T-helper 1 cell treated with Interleukin-12 subunit alpha and Interleukin-12 subunit beta and Interleukin-4 antibody, amounts not matched to agents 30 μg/mL and 1 μg/mL, for 36 hours (primary cell): Measurements from ENCODE around the gene SHMT1.
A peak's percentile ranks its signal among the peaks of the same experiment; 100 is the strongest.
"Not testable (repeated sequence)": the region's sequence is repeated elsewhere in the genome, so short reads cannot be mapped to it uniquely, and the experiment has no call there.

Experiments
- H3K27ac Mint-ChIP-seq: one replicate; pipeline ENCODE4 v1.8.0; 2021; ENCODE audit warnings: mild to moderate bottlenecking, mixed read lengths
- H3K27me3 Mint-ChIP-seq: one replicate; pipeline ENCODE4 v1.8.0; 2021; ENCODE audit warnings: low read depth, mixed read lengths
- H3K36me3 Mint-ChIP-seq: one replicate; pipeline ENCODE4 v1.8.0; 2021; ENCODE audit warnings: low read depth, mixed read lengths
- H3K4me1 Mint-ChIP-seq: one replicate; pipeline ENCODE4 v1.8.0; 2021; ENCODE audit warnings: low read depth, mixed read lengths
- H3K4me3 Mint-ChIP-seq: one replicate; pipeline ENCODE4 v1.8.0; 2021; ENCODE audit warnings: mild to moderate bottlenecking, moderate library complexity, mixed read lengths
- H3K9me3 Mint-ChIP-seq: one replicate; pipeline ENCODE4 v1.8.0; 2021; ENCODE audit warnings: mixed read lengths

SHMT1 gene

GRCh38 chr17:18362698-18363100, 651 bp downstream of the SHMT1 start:
- peak overlapping the region; percentile 94 for H3K4me3 Mint-ChIP-seq
- no peaks in the 10 kb centered on the region for H3K27me3 Mint-ChIP-seq
- H3K4me1 Mint-ChIP-seq = peaks cover 12% of the 10 kb centered on the region
- no peaks in the 10 kb centered on the region for H3K9me3 Mint-ChIP-seq
- H3K36me3 Mint-ChIP-seq = peaks cover 2% of the 10 kb centered on the region
- H3K27ac Mint-ChIP-seq = peak overlapping the region; percentile 26

GRCh38 chr17:18361837-18362697, 1.3 kb downstream of the SHMT1 start:
- Mint-ChIP-seq H3K27ac (peak overlapping the region; percentile 31), H3K36me3 (peaks cover 2% of the 10 kb centered on the region), H3K4me3 (peak overlapping the region; percentile 94), H3K9me3 (no peaks in the 10 kb centered on the region), H3K4me1 (peaks cover 12% of the 10 kb centered on the region), H3K27me3 (no peaks in the 10 kb centered on the region)

DNA sequence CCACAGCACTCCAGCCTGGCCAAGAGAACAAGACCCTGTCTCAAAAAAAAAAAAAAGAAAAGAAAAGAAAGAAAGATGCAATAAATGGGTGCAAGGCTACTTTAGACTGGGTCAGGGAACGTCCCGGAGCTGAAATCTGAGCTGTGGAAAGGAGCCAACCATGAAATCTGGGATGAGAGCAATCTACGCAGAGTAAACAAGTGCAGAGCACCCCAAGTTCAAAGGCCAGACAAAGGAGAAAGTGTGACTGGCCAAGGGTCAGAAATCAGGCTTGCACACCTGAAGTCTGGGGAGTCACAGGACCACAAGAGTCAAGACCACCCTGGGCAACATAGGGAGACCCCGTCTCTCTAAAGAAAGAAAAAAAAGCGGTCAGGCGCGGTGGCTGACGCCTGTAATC, 2.8 kb downstream of the SHMT1 start:
- Mint-ChIP-seq H3K4me3 (peak overlapping the region; percentile 3), H3K4me1 (peaks cover 12% of the 10 kb centered on the region), H3K9me3 (no peaks in the 10 kb centered on the region), H3K27me3 (no peaks in the 10 kb centered on the region), H3K27ac (no peak overlapping the region), H3K36me3 (peaks cover 3% of the 10 kb centered on the region)

DNA sequence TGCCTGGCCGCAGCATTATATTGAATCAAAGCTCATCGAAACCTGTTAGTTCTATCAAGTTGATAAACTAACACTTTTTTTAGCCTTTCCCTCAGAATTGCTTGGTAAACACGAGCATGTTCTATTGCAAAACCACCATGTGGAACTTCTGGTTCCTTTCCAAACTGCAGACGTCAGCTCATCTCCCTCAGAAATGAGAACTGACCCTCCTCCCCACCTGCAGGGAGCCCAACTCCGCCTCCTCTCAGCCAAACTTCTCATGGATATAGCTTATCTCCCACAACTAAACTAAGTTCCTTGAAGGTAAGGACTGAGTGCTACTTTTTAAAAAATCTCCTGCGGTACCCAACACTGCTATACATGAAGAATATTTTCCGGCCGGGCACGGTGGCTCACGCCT, 6.7 kb downstream of the SHMT1 start:
- H3K36me3 Mint-ChIP-seq = peaks cover 12% of the 10 kb centered on the region
- H3K27me3 Mint-ChIP-seq = no peaks in the 10 kb centered on the region
- H3K27ac Mint-ChIP-seq = no peak overlapping the region
- H3K4me1 Mint-ChIP-seq = no peaks in the 10 kb centered on the region
- H3K9me3 Mint-ChIP-seq = no peaks in the 10 kb centered on the region
- H3K4me3 Mint-ChIP-seq = no peak overlapping the region

GRCh38 chr17:18353541-18353940, 9.8 kb downstream of the SHMT1 start:
- Mint-ChIP-seq H3K27ac (no peak overlapping the region), H3K9me3 (no peaks in the 10 kb centered on the region)

DNA sequence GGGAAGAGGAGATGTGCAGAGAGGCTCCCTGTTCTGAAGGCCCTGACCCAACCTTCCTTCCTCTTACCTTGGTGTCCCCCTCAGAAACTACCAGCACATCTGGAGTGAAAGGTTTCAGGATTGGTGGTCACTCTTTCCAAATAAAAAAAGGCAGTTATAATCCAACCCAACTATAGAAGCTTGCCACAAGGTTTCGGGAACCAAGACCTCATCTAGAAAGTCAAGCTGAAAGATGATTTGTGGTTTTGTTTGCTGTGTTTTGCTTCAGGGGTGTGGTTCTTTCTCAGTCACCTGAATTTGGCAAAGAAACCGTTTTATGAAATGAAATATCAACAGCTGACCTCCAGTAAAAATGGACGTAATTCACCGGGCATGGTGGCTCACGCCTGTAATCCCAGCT, 19.3 kb downstream of the SHMT1 start:
- H3K27ac Mint-ChIP-seq = no peak overlapping the region
- peaks cover 2% of the 10 kb centered on the region for H3K4me1 Mint-ChIP-seq
- peaks cover 24% of the 10 kb centered on the region for H3K36me3 Mint-ChIP-seq
- no peak overlapping the region for H3K4me3 Mint-ChIP-seq
- no peaks in the 10 kb centered on the region for H3K27me3 Mint-ChIP-seq
- H3K9me3 Mint-ChIP-seq = no peaks in the 10 kb centered on the region

More at GRCh38 chr17:18353541-18353940, 9.8 kb downstream of the SHMT1 start:
- no peaks in the 10 kb centered on the region for H3K27me3 Mint-ChIP-seq
- no peaks in the 10 kb centered on the region for H3K4me1 Mint-ChIP-seq
- no peak overlapping the region for H3K4me3 Mint-ChIP-seq
- peaks cover 10% of the 10 kb centered on the region for H3K36me3 Mint-ChIP-seq

DNA sequence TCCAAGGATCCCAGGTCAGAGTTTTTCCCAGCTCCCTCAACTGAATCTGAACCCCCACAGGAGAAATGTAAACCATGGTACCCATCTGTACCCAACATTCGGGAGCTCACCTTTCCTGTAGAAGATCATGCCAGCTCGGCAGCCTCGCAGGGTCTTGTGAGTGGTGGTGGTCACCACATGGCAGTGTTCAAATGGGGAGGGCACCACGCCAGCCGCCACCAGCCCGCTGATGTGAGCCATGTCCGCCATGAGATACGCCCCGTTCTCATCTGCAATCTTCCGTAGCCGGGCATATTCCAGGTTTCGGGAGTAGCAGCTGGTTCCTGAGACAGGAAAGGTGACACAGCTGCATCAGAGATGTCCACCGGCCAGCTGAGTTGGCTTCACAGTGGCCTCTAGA, 23.4 kb downstream of the SHMT1 start:
- no peaks in the 10 kb centered on the region for H3K9me3 Mint-ChIP-seq
- H3K36me3 Mint-ChIP-seq = peaks cover 24% of the 10 kb centered on the region
- H3K27ac Mint-ChIP-seq = no peak overlapping the region
- H3K4me3 Mint-ChIP-seq = no peak overlapping the region
- no peaks in the 10 kb centered on the region for H3K27me3 Mint-ChIP-seq
- peaks cover 2% of the 10 kb centered on the region for H3K4me1 Mint-ChIP-seq

DNA sequence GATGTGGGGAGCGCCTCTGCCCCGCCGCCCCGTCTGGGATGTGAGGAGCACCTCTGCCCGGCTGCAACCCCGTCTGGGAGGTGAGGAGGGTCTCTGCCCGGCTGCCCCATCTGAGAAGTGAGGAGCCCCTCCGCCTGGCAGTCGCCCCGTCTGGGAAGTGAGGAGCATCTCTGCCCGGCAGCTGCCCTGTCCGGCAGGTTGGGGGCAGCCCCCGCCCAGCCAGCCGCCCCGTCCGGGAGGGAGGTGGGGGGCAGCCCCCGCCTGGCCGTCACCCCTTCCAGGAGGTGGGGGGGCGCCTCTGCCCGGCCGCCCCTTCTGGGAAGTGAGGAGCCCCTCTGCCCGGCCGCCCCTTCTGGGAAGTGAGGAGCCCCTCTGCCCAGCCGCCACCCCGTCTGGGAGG, 25.2 kb downstream of the SHMT1 start:
- not testable (repeated sequence) for H3K27ac Mint-ChIP-seq, H3K4me1 Mint-ChIP-seq, H3K27me3 Mint-ChIP-seq, H3K9me3 Mint-ChIP-seq, H3K4me3 Mint-ChIP-seq
- H3K36me3 Mint-ChIP-seq = peaks cover 28% of the 10 kb centered on the region

GRCh38 chr17:18332909-18333489, 30.4 kb downstream of the SHMT1 start:
- no peaks in the 10 kb centered on the region for H3K9me3 Mint-ChIP-seq
- H3K4me1 Mint-ChIP-seq = peaks cover 8% of the 10 kb centered on the region
- peaks cover 14% of the 10 kb centered on the region for H3K36me3 Mint-ChIP-seq
- H3K4me3 Mint-ChIP-seq = no peak overlapping the region
- H3K27ac Mint-ChIP-seq = no peak overlapping the region
- no peaks in the 10 kb centered on the region for H3K27me3 Mint-ChIP-seq

DNA sequence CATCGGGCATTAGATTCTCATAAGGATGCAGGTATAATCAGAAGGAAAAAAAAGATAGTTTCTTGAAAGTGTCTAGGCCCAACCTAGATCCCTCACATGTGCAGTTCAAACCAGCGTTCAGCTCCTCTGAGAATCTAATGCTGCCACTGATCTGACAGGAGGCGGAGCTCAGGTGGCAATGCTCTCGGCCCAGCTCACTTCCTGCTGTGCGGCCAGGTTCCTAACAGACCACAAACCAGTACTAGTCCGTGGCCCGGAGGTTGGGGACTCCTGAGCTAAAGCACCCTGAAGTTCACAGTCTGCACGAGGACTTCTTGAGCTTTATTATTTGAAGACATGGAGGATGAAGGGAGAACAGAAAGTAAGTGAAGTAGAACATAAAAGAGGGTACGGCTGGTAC, 31.5 kb downstream of the SHMT1 start:
- Mint-ChIP-seq H3K36me3 (peaks cover 11% of the 10 kb centered on the region), H3K9me3 (no peaks in the 10 kb centered on the region), H3K27me3 (no peaks in the 10 kb centered on the region), H3K27ac (peak overlapping the region; percentile 83), H3K4me1 (peaks cover 8% of the 10 kb centered on the region), H3K4me3 (peak overlapping the region; percentile 59)

GRCh38 chr17:18328643-18329204, 34.6 kb downstream of the SHMT1 start:
- H3K9me3 Mint-ChIP-seq = no peaks in the 10 kb centered on the region
- no peak overlapping the region for H3K27ac Mint-ChIP-seq
- H3K36me3 Mint-ChIP-seq = peaks cover 16% of the 10 kb centered on the region
- H3K4me3 Mint-ChIP-seq = no peak overlapping the region
- H3K27me3 Mint-ChIP-seq = no peaks in the 10 kb centered on the region
- H3K4me1 Mint-ChIP-seq = peaks cover 13% of the 10 kb centered on the region

DNA sequence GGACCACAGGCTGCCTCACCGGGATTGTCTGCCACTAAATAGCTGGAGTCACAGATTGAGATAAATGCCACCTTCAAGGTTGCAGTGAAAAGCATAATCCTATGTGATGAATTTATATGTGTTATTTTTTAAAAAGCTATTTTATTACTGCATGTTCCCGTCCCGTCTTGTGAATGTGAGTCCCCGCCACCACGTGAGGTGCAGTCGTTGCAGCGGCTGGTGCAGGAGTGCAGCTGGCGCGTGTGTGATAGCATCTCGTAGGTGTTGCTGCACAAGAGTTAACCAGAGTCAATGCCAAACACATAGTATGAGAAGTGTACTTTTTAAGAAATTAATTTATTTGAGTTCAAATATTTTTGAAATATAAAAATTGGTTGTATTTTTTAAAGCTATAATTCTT, 35.8 kb downstream of the SHMT1 start:
- Mint-ChIP-seq H3K27ac (no peak overlapping the region), H3K4me1 (peaks cover 13% of the 10 kb centered on the region), H3K36me3 (peaks cover 16% of the 10 kb centered on the region), H3K4me3 (no peak overlapping the region), H3K27me3 (no peaks in the 10 kb centered on the region), H3K9me3 (no peaks in the 10 kb centered on the region)

GRCh38 chr17:18327093-18327492, 36.3 kb downstream of the SHMT1 start:
- Mint-ChIP-seq H3K27ac (no peak overlapping the region), H3K27me3 (no peaks in the 10 kb centered on the region), H3K36me3 (peaks cover 16% of the 10 kb centered on the region), H3K9me3 (no peaks in the 10 kb centered on the region), H3K4me1 (peaks cover 12% of the 10 kb centered on the region), H3K4me3 (no peak overlapping the region)

DNA sequence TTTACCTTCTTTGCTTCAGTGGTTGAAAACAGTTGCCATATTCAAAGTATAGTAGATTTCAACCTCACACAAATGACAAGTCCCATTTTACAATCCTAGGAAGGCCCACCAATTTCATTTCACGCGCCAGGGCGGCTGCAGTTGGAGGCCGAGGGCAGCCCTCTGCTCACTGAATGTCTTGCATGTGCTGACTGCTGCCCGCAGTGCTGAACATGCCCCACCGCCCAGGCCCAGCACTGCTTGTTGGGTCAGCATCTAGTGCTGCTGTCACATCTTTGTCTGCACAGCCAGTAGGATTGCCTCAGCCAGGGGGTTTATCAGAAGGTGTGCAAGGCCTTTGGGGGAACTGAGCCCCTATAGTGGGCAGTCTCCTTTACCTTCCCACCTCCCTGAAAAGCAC, 36.8 kb downstream of the SHMT1 start:
- Mint-ChIP-seq H3K4me1 (peaks cover 7% of the 10 kb centered on the region), H3K36me3 (peaks cover 13% of the 10 kb centered on the region), H3K4me3 (no peak overlapping the region), H3K9me3 (no peaks in the 10 kb centered on the region), H3K27me3 (no peaks in the 10 kb centered on the region), H3K27ac (no peak overlapping the region)

DNA sequence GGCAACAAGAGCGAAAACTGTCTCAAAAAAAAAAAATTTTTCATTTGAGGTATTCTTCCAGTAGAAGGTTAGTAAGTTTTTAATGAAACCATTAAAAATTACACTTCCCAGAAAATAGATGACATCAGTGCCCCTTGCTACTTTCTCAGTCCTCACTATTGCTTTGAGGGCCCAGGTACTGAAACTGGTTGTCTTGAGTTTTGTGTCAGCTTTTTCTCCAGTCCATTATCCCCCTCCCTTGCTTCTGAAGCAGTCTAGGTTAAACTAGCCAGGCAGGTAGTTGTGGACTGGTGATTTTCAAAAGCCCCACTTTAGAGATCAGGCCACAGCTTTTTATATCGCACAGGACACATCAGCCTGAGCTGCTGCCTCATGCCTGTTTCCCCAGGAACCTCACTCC, 37.3 kb downstream of the SHMT1 start:
- H3K27me3 Mint-ChIP-seq = no peaks in the 10 kb centered on the region
- peaks cover 13% of the 10 kb centered on the region for H3K36me3 Mint-ChIP-seq
- H3K27ac Mint-ChIP-seq = no peak overlapping the region
- H3K9me3 Mint-ChIP-seq = no peaks in the 10 kb centered on the region
- no peak overlapping the region for H3K4me3 Mint-ChIP-seq
- peaks cover 4% of the 10 kb centered on the region for H3K4me1 Mint-ChIP-seq
